Endometrial microvascular endothelial cells (primary cell): ENCODE results near the gene ONECUT3. TPM values are rescaled to one million over a fixed set of nuclear protein-coding genes. Genes with fewer than 3 reads are reported as not detected.
"Not testable (repeated sequence)": the region's sequence is repeated elsewhere in the genome, so short reads cannot be mapped to it uniquely, and the experiment has no call there.

ENCODE experiments used
- in situ Hi-C: cut with HindIII; loops from 2 replicates; pipeline ENCODE4 v1.10.0; 2017; ENCODE audit warnings: low sequenced_read_pairs, low pct_unique_long_range_greater_than_20kb; ENCODE audit errors: inconsistent ontology term
- total RNA-seq: library from RNA; depleted of rRNA; stranded (reverse); fragments of >200 nt; gene quantifications from one replicate; pipeline ENCODE4 v1.2.3, GENCODE V29; 2015; ENCODE audit errors: inconsistent ontology term

Gene ONECUT3
- total RNA-seq, 1 donor from 2014 or later = not detected

DNA sequence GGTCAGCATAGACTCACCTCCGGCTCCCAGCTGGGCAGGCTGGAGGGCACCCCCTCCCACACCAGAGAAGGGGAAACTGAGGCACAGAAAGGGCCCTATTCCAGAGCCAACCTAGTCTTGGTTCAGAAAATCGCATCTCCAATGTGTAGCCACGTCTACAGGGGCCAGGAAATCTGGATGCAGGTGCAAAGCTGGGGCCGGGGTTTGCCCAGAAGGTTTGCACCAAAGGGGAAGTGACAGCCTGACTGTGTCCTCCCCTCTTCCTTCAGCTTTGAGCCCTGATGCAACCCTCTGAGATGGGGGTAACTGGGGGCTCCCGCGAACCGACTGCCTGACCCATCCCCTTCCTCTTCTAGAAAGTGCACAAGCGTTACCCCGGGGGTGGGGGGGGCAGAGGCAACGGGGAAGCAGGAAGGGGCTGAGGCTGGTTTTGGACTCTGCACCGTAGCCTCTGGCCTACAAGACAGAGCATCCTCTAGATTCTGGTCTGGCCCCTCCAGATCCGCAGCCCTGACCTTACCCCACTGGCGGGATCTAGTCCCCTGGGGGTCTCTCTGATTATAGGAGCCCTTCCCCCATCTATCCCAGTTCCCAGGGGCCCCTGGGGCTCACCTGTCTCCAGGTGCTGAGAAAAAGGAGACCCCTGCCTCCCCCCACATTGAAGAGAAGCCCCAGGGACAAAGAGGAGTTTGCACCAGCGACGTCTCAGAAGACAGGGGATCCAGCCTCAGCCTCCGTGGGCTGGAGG, 1.1 kb upstream of the ONECUT3 start:
- in situ Hi-C loops = no loop called here

DNA sequence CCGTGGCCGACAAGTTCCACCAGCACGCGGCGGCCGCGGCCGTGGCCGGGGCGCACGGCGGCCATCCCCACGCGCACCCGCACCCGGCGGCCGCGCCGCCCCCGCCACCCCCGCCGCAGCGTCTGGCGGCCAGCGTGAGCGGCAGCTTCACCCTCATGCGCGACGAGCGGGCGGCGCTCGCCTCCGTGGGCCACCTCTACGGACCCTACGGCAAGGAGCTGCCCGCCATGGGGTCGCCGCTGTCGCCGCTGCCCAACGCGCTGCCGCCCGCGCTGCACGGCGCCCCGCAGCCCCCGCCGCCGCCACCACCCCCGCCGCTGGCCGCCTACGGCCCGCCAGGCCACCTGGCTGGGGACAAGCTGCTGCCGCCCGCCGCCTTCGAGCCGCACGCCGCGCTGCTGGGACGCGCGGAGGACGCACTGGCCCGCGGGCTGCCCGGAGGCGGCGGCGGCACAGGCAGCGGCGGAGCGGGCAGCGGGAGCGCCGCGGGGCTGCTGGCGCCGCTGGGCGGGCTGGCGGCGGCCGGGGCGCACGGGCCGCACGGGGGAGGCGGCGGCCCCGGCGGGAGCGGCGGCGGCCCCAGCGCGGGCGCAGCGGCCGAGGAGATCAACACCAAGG, 821 bp downstream of the ONECUT3 start:
- in situ Hi-C loops = no loop called here

DNA sequence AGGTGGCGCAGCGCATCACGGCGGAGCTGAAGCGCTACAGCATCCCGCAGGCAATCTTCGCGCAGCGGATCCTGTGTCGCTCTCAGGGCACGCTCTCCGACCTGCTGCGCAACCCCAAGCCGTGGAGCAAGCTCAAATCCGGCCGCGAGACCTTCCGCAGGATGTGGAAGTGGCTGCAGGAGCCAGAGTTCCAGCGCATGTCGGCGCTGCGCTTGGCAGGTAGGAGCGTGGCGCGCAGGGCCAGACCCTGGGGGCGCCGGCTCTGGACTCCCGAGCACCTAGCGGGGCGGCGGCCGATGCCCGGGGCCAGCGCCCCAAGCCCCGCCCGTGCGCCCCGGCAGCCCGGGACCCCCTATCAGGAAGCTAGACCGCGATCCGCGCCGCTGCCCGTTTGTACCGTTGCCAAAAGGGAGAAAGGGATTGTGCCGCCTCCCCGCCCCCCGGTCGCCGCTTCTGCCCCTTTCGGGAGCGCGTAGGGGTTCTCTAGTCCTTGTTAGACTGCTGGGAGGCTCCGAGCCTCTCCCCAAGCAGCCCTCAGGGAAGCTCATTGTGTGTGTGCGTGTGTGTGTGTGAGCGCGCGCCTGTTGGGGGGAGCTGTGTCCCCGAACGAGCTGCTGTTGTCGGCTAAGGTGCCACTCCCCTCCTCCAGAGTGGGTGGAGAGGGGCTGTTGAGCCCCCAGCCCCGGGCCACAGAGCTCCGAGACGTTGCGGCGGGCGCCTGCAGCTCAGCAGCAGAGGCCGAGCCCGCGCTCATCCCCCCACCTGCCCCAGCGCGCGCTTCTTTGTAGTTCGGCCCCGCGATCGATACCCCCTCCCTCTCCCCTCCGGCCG, 1.5 kb downstream of the ONECUT3 start:
- in situ Hi-C loops = no loop called here

DNA sequence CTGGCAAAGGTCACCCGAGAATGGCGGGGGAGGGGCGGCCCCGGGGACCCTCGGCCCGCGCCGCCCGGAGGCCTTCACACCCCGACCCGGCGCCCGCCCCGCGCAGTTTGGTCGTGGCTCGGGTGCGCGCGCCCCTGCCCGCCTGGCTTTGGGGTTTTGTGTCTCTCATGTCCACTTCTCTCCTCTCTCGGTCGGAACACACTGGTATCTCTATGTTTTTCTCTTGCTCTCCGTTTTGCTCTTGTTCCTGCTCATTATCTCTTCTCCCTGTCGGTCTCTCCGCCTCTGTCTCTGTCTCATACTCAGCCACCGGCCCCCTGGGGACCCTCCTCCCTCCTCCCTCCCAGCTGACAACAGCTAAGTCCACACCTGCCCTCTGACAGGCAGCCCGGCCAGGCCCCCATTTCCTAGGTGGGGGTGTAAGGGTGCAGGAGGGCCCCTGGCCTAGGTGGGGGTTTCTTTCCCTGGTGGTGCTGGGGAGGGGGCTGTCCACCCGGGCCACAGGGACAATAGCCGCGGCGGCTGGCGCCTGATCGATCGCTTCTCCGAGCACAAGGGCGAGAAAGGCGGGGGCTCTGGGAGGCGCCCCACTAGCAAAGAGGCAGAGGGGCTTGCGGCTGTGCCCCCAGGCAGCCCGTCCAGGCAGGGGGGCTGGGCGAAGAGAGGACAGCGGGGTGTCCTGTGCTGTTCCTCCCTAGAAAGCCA, 2.3 kb downstream of the ONECUT3 start:
- in situ Hi-C loops = no loop called here

DNA sequence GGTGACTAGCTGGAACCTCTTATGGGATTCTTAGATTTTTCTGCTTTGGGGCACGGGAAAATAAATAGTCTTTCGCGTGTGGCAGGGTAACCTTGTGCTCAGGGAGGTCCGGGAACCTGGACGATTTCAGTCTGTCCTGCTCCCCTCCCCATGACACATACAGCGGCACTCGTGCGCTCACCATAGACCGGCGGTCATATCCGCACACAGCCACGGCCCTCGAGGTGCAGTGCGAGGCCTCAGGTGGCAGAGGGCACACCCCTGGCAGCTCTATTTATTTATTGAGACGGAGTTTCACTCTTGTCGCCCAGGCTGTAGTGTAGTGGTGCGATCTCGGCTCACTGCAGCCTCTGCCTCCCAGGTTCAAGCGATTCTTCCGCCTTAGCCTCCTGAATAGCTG, 3.0 kb downstream of the ONECUT3 start:
- in situ Hi-C loops = no loop called here

DNA sequence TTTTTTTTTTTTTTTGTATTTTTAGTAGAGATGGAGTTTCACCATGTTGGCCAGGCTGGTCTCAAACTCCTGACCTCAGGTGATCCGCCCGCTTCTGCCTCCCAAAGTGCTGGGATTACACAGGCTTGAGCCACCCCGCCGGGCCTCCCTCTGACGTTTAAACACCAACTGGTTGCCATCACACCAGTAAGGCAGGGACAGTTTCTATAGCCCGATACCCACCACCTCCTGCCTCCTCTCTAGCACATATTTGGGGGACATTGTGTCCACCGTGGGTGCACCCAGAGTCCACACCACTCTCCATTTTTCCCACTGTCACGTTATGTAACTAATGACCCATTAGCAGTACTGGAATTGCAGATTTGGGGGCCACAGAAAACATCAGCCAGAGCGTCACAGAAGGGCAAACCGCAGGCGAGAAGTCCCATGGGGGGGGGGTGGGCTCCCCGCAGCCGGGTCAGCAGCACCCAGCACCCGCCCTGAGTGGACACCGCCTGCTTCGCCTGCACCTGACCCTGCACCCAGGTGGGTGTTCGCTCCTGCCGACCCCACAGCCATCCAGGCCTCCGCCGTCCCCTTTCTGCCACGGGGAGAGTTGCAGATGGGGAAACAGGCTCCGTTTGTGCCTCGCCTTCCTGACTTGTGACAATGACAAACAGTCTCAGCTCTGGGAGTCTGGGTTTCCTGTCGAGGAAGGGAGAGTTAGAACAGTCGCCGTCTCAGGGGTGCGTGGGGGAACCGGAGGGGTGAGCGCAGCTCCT, 3.6 kb downstream of the ONECUT3 start:
- in situ Hi-C loops = no loop called here

DNA sequence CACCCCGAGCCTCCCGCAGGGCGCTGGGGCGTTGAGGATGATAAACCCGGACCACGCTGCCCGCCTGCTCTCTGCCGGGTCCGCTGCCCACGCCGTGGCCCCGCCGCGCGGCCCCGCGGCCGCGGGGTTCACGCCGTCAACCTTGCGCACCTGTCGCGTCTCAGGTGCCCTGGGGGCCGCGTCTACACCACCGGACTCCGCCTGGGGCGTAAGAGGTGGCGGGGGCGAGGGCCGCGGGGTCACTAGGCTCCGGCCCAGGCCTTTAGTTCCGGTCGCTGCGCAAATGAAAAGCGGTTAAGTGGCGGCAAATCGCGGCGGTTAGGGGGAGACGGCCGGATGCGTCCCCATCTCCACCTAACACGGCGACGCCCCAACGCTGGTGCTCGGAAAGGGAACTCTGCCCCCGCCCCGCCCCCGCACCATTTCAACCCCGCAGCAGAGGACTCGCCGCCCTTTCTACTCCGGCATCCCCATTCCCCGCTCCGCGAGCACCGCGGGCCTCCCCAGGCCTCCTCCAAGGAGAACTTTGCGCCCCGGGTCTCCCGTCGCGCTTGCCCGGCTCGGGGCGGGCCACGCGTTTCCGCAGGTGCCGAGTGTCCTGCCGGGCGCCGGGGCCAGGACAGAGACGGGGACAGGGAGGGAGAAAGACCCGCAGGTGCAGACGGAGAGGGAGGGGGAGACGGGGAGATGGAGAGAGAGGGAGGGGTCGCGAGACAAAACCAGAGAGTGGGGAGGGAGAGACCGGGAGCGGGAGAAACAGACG, 4.3 kb downstream of the ONECUT3 start:
- in situ Hi-C loops = no loop called here

DNA sequence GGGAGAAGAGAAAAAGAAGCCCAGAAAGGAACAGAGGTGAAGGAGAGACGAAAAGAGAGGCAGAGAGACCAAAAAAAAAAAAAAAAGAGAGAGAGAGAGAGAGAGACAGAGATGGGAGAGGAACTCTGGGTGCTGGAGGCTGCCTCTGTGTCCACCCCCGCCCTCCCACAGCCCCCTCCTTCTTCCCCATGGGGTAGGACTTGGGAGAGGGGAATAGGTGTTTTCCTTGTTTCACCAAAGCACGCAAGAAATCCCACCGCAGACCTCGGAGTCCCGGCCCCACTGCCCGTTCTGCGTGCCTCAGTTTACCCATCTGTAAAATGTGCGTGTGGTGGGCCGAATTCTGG, 4.9 kb downstream of the ONECUT3 start:
- in situ Hi-C loops = no loop called here

DNA sequence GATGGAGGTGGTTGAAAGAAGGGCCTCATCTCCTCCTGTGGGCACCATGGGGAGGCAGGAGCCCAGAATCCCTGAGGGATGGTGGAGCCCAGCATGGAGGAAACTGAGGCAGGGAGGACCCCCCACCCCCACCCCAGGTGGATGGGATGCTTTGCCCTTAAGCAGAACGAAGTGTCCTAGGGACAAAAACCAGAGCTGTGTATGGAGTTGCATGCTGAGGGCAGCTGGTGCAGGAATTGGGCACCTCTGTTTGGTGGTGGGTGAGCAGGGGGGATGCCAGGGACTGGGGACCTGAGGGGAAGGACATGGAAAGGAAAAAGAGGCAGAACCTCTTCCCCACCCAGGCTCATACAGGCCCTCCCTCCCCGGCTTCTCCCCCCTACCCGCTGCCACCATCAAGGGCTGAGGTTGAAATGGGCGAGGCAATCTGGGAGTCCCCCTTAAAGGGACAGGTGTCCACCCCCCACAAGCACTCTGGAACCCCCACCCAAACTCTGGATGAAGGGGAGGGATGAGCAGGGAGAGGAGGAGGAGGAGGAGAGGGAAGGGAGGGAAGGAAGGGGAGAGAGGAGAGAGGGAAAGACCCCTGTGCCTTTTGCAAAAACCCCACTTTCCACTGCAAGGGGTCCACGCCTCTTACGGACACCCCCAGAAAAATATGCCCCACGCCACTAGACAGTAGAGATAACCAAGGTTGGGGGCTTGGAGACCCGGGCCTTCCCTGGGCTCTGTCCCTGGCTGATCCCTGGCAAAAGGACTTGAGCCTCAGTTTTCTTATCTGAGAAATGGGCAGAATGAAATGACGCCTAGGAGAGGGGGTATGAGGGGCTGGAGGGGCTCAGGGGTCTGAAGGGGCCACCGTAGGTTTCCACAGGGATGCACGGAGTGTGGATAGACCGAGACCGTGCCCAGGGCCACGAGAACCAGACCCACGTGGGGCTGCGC, 5.9 kb downstream of the ONECUT3 start:
- in situ Hi-C loops = no loop called here

DNA sequence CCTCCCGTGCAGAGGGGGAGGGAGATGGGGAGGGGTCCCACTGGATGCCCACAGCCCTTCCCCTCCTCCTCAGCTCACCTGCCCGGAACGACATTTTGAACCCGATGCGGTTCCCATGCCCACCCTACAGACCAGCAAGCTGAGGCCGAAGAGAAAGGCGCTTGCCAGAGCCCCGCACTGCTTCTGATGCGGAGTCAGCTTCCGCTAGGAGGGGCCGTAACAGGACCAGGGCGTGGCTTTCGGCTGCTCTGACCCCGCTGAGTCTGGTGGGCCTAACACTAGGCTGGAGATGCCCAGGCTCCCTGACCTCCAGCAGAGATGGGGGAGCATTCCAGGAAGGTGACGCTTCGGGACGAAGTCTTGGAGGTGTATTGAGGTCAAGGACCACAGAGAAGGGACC, 6.7 kb downstream of the ONECUT3 start:
- in situ Hi-C loops = no loop called here

DNA sequence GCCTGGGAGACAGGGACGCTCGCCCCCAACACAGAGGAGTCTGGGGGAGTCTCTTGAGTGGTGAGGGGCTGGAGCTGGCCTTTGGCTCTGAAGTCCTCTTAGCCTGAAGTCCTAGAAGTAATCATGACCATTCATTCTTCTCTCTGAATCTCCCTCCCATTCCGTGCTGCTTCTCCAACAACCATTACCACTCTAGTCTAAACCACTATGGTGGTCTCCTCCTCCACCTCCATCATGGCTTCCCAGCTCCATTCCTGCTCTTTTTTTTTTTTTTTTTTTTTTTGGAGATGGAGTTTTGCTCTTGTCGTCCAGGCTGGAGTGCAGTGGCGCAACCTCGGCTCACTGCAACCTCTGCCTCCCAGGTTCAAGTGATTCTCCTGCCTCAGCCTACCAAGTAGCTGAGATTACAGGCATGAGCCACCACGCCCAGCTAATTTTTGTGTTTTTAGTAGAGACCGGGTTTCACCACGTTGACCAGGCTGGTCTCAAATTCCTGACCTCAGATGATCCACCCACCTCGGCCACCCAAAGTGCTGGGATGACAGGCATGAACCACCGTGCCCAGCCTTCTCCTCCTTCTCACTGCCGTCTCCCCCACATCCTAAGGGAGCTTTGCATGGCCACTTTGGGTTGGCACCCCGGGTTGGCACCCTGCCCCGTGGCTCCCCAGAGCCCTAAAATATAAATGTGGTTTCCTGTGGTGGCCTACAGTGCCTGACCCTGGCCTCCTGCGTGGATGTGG, 7.7 kb downstream of the ONECUT3 start:
- in situ Hi-C loops = not testable (repeated sequence)

DNA sequence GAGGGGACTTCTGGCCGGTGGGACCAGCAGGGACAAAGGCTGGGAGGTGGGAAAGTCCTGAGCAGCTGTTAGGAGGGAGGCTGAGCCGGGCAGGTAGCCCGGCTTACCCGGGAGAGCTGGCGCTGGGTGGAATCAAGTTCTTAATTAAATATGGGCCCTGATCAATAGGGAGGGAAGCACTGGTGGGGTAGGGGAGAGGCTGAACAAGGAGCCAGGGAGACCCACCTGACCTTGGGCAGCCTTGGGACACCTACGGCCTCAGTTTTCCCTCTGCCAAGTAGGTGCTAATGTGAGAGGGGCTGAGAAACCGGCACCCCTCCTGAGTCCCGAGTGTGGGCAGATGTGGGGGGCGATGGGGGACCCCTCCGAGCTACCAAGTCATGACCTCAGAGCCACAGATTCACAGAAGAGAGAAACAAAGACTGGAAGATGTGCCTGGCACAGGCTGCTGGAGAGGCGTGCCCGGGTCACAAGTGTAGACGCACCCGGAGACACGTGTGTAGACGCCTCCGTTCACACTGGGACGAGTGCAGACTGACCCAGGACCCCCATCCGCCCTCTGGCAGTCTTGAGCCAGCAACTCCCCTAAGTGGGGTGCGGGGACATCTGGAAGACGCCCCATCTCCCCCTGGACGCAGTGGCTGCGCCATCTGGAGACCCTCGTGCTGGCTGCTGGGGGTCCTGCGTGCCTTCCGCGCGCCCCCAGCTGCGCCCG, 8.4 kb downstream of the ONECUT3 start:
- in situ Hi-C loops = no loop called here

DNA sequence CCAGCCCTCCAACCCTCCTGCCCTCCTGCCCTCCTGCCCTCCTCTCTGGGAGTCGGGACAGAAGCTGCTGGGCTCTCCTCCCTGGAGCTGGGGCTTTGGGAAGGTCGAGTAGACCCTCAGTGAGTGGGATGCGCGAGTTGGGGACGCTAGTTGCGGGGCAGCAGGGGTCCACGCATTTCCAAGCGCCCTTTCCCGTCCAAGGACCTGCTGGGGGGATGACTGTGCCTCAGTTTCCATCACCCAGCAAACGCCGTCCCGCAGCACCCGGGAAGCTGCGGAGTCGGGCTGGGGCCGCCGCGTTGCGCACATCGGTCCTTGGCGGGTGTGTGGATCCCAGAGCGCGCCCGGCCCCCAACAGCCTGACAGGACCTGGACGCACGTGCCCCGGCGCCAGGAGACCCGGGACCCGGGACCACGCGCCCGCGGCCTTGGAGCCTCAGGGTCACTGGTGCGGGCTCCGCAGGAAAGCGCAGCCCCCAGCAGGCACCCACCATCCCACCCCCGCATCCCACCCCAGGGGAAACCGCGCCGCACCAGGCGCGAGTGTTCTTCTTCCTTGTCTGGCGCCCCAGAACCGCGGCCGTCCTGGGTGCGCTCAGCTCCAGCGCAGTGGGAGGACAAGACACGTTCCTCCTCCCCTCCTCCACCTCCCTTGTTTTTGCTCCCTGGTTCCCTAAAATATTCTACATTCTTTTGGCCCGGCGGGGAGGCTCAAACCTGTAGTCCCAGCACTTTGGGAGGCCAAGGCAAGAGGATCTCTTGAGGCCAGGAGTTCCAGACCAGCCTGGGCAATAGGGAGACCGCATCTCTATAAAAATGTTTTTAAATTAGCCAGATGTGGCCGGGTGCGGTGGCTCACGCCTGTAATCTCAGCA, 9.2 kb downstream of the ONECUT3 start:
- in situ Hi-C loops = no loop called here

DNA sequence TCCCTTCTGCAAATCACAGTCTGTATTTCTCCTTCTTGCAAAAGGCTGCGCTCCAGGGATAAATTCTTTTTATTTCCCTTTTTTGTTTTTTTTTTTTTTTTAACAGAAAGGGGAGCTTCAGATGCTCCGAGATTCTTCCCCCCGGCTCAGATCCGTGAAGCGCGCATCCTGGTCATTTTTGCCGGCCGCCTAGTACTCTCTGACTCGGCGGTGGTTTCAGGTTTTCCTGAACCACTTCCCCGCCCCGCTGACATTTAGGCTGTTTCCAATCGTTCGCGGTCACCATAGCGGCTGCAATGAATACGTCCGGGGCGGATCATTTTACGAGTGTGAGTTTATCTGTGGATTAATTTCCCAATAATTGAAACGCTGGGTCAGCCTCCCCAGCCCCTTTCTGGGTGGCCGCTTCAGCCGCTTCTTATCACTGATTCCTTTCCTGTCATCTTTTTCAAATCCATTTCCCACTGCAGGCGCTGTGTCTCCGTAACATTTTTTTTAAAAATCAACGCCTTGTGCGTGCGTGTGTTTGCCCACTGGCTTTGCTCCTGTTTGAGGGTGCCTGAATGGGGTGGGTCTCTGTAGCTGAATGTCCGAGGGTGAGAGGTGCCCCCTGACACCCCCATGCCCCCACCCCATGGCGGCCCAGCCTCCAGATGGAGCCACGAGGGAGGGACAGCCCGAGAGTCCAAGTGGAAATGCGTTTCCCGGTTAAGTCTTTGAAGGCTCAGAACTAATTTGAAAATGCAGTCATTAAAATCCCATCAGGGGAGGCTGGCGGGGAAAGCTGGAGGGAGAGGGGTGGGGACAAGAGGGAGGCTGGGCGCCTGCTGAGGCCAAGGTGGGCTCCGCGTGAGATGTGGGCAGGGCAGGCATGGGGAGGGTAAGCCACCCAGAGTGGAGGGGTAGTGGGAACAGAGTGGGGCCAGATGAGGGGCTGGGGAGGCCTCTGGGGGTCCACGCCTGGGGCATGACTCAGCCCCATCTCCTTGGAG, 10.6 kb downstream of the ONECUT3 start:
- in situ Hi-C loops = no loop called here
